HG02884 (cell line): ENCODE results near the gene ITPKA.

Experiments used
- ATAC-seq: cut with Tn5 transposase; IDR thresholded peaks from one replicate; pipeline ENCODE4 v1.9.1; 2021; ENCODE audit warnings: mild to moderate bottlenecking, moderate library complexity; ENCODE audit not compliant: unreplicated experiment

ITPKA gene

DNA sequence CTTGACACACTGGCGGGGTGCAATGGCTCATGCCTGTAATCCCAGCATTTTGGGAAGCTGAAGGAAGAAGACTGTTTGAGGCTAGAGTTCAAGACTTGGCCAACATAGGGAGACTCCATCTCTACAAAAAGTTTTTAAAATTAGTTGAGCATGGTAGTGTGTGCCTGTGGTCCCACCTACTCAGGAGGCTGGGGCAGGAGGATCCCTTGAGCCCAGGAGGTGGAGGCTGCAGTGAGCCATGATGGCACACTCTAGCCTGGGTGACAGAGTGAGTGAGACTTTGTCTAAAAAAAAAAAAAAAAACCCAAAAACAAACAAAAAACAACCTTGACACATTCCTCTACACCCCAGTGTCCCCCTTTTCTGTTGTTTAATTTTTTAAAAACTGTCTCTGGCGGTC is 4.0 kb upstream of the ITPKA start:
- ATAC-seq = no peak

GRCh38 chr15:41490355-41490754 is 3.3 kb upstream of the ITPKA start:
- no peak for ATAC-seq

DNA sequence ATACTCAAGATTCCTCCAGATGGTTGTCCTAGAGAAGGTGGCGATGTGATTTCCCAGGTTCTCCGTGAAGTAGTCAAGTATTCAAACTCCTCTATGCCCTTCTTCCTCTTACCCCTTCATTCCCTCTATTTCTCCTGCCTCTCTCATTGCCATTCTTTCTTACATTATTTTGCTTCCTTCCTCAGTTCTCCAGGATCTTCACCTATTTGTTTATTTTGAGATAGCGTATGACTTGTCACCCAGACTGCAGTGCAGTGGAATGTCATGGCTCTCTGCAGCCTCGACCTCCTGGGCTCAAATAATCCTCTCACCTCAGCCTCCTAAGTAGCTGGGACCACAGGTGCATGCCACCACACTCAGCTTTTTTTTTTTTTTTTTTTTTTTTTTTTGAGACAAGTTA is 1.8 kb upstream of the ITPKA start:
- ATAC-seq = no peak

DNA sequence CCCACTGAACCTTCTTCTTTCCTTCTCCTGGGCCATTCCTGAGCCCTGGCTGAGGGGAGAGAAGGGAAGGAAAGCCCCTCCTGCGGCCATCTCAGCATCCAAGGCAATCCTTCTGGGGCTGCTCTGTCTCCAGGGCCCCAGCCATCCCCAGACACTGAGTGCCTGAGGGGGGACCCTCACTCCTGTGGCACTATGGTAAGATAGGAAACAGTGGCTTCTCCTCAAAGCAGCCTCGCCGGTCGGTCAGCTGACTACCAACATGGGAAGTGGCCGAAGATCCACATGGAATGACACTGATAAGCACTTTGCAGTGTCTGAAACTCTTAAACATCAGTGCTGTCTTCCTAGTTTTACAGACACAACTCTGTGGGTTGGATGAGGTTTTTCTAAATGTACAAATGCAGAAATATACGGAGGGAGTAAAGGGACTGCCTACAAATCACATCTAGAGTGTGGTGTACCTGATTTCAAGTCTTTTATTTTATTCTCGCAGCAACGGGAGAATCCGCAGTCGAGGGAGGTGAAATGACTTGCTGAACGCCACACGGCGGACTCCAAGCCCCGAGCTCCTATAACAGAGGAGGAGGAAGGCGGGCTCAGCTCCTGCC is 973 bp upstream of the ITPKA start:
- ATAC-seq = no peak

DNA sequence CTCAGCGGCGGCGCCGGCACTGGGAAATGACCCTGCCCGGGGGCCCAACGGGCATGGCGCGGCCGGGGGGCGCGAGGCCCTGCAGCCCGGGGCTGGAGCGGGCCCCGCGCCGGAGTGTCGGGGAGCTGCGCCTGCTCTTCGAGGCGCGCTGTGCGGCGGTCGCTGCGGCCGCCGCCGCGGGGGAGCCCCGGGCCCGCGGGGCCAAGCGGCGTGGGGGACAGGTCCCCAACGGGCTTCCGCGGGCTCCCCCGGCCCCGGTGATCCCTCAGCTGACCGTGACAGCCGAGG is 172 bp downstream of the ITPKA start:
- ATAC-seq = no peak

- peak; percentile 7 for ATAC-seq
These were observed 682 bp downstream of the ITPKA start for GRCh38 chr15:41494190-41494921.

DNA sequence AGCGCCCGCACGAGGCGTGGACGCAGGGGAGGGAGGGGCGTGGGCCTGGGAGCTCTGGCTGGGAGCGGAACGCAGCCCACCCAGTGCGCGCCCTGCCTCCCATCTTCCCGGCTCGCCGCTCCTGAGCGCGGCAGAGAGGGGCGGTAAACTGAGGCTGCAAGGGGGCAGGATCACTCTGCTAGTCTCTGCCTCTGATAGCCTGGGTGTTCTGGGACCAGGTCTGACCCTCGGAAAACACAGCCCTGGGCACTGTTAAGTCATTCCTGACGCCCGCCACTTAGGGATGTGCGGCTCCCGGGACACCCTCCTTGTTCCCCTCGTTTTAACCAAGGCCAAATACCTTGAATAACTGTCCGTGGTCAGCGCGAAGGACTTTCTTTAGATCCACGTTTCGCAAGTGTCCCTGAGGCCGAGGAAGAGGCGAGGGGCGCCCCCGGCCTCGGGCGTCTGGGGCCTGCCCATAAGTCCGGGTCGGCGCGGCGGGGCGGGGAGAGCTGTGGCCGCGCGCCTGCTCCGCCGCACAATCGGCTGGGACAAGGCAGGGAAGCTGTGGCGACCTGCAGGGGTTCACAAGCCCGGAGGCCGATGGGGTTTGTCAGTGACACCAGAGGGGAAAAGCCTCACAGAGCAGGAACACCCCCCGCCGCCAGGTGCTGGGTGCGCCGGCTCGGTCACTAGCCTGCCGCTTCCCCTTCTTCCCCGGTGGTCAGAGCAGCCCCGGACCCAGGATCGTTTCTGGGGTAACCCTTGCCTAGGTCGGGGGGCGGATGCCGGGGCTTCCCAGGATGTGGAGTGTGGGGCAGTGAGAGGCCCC is 1.5 kb downstream of the ITPKA start:
- ATAC-seq = no peak

- no peak for ATAC-seq
These were observed 2.3 kb downstream of the ITPKA start for GRCh38 chr15:41495736-41496599.

- ATAC-seq = no peak
These were observed 5.0 kb downstream of the ITPKA start for GRCh38 chr15:41498657-41499056.

DNA sequence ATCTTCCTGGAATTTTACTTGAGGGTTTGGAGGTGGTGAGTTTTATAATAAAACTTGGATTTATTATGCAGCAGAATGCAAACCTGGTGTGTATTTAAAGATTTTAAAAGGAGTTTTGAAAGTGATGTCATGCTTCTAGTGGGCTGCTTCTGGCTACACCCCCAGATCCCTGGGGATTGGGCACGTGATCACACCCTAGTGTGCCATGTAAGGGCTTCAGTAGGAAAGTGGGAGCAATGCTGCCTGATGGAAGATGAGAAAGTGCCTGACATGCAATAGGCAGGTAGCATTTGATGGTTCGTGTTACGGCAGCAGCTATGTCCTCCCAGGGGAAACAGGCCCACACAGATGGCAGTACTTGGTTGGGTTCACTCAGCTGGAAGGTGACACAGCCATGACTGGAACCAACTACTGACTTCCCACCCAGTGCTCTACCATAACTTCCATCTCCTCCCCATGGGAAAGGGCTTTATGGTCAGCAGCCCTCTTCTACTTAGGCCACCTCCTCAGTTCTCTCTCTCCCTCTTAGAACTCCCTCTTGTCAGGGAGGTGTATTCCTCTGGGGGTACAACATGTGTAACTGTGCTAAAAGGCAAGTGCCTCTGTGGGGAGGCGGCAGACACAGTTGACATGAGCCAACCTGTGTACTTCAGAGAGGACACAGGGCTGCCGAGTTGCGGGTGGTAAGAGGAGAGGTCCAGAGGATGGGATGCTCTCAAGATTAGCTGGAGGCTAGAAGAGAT is 5.6 kb downstream of the ITPKA start:
- ATAC-seq = no peak

GRCh38 chr15:41501191-41501917 is 7.7 kb downstream of the ITPKA start:
- no peak for ATAC-seq

DNA sequence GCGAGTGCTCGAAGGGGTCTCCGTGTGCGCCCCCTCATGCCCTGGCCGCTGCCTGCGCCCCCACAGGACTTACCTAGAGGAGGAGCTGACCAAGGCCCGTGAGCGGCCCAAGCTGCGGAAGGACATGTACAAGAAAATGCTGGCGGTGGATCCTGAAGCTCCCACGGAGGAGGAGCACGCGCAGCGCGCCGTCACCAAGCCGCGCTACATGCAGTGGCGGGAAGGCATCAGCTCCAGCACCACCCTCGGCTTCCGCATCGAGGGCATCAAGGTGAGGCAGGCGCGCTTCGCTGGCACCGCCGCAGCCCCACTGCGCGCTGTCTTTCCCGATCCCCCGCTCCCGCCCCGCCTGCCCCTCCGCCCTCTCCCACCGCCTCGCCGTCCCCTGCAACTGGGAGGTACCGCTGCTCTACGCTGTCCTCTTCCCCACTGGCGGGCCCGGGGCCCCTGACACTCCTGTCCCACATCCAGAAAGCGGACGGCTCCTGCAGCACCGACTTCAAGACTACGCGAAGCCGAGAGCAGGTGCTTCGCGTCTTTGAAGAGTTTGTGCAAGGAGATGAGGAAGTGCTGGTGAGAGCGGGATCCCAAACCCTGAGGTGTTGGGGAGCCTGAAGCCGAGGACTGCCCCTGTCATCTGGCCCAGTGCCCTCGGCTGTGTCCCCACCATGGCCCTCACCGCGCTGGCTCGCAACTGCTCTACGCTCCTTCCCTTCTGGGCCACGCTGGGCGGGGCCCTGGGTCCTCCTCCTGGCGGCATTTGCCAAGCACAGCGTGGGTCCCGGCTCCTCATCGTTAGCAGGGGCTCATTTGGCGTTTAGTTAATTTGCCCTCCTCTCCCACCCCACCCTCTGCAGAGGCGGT is 8.5 kb downstream of the ITPKA start:
- no peak for ATAC-seq

GRCh38 chr15:41502795-41503668 is 9.4 kb downstream of the ITPKA start:
- ATAC-seq = no peak

- no peak for ATAC-seq
These were observed 10.0 kb downstream of the ITPKA start for GRCh38 chr15:41503669-41504010.

DNA sequence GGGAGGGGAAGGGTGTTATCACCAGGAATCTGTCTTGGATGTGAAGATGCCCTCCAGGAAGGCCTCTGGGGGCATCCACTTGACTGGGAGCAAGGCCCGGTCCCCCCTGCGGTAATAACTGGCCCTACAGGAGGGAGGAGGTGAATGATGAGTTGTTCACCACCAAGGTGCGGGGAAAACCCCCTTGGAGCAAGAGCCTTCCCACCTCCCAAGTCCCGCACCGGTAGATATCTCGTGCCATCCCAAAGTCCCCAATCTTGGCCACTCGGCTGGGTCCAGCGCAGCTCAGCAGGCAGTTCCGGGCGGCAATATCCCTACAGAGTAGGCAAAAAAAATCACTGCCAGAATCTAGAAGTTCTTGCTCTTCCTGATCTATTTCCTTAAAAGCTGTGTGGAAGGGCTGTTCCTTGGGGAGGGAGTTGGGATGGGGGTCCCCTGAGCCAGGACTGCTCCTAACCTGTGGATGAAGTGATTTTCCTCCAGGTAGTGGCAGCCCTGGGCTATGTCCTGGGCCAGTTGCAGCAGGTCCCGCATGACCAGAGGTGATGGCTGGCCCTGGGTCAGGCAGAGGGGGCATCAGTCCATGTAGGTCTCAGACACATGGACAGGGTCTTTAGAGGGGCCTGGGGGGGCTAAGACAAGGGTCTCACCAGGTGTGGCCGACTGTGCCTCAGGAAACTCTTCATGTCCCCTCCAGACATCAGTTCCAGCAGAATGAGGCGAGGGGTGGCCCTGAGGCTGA is 11.2 kb downstream of the ITPKA start:
- ATAC-seq = no peak

GRCh38 chr15:41505776-41506175 is 12.1 kb downstream of the ITPKA start:
- no peak for ATAC-seq

DNA sequence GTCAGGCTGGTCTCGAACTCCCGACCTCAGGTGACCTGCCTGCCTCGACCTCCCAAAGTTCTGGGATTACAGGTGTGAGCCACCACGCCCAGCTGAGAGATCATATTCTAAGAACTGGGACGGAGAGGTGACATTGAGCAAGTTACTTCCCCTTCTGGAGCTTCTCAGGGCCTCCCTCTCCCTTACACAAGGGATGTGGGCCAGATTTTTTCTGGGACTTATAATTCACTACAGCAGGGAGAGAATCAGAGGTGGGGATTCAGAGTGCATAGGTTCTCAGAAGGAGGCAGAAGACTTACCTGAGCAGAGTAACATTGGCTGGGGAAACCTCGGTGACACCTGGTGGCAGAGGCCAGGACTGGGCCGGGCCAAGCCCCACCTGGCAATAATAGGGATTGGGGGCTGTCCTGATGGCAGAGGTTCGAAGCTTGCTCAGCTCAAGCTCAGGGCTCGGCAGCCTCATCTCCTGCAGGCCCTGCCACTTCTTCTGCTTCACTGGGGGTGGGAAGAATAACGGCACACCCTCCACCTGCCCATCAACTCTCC is 13.2 kb downstream of the ITPKA start:
- no peak for ATAC-seq
